HFFc6 (cell line): ENCODE measurements around the gene ZNF169. TPM values are rescaled to one million over a fixed set of nuclear protein-coding genes. Genes with fewer than 3 reads are reported as not detected.
"Not testable (repeated sequence)": the region's sequence is repeated elsewhere in the genome, so short reads cannot be mapped to it uniquely, and the experiment has no call there.

ENCODE experiments used
- DNase-seq: peaks from one replicate; pipeline ENCODE4 v3.0.0-alpha.2; 2018
- H3K27ac Mint-ChIP-seq: 2 replicates; pipeline ENCODE4 v1.8.0; 2020; ENCODE audit warnings: mild to moderate bottlenecking, mixed read lengths
- H3K27me3 Mint-ChIP-seq: 2 replicates; pipeline ENCODE4 v1.8.0; 2021; ENCODE audit warnings: mild to moderate bottlenecking, moderate library complexity, mixed read lengths; ENCODE audit not compliant: insufficient read depth
- H3K36me3 Mint-ChIP-seq: 2 replicates; pipeline ENCODE4 v1.8.0; 2021; ENCODE audit warnings: low read depth, mixed read lengths
- H3K4me1 Mint-ChIP-seq: 2 replicates; pipeline ENCODE4 v1.8.0; 2020; ENCODE audit warnings: low read depth, mixed read lengths
- H3K4me3 Mint-ChIP-seq: 2 replicates; pipeline ENCODE4 v1.8.0; 2020; ENCODE audit warnings: mild to moderate bottlenecking, moderate library complexity, mixed read lengths
- H3K9me3 Mint-ChIP-seq: 2 replicates; pipeline ENCODE4 v1.8.0; 2020; ENCODE audit warnings: mild to moderate bottlenecking, mixed read lengths
- total RNA-seq, 6 experiments: library from RNA; stranded (reverse); fragmentation: NEBNext Ultra II Directional; extraction: Animal tissue kit (Norgen Biotek cat#: 25700); gene quantifications; 2 replicates in 1 of 6; 3 replicates in 5 of 6; pipeline ENCODE4 v1.2.3, GENCODE V29; 2021
- TF ChIP-seq, protein P1 (sequence below): fragments of 200-600 bp; sonication (generic); IDR thresholded peaks from 2 replicates; pipeline ENCODE4 v1.5.0; 2021; ENCODE audit warnings: antibody characterized with exemption, mild to moderate bottlenecking

Gene ZNF169
- total RNA-seq, 6 experiments from 2014 or later, result 1.1 to 2.0 (median 1.8) TPM

- H3K27me3 Mint-ChIP-seq, result peaks cover 11% of the 10 kb centered on the region
- peaks cover 14% of the 10 kb centered on the region for H3K9me3 Mint-ChIP-seq
- H3K36me3 Mint-ChIP-seq, result peaks cover 7% of the 10 kb centered on the region; the same call in 1 of the 2 replicates
- no peak overlapping the region for H3K27ac Mint-ChIP-seq
- no peak for DNase-seq
- TF ChIP-seq, protein P1, sequence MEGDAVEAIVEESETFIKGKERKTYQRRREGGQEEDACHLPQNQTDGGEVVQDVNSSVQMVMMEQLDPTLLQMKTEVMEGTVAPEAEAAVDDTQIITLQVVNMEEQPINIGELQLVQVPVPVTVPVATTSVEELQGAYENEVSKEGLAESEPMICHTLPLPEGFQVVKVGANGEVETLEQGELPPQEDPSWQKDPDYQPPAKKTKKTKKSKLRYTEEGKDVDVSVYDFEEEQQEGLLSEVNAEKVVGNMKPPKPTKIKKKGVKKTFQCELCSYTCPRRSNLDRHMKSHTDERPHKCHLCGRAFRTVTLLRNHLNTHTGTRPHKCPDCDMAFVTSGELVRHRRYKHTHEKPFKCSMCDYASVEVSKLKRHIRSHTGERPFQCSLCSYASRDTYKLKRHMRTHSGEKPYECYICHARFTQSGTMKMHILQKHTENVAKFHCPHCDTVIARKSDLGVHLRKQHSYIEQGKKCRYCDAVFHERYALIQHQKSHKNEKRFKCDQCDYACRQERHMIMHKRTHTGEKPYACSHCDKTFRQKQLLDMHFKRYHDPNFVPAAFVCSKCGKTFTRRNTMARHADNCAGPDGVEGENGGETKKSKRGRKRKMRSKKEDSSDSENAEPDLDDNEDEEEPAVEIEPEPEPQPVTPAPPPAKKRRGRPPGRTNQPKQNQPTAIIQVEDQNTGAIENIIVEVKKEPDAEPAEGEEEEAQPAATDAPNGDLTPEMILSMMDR, result no peak
- no peak overlapping the region for H3K4me3 Mint-ChIP-seq
- no peaks in the 10 kb centered on the region for H3K4me1 Mint-ChIP-seq
These were observed 36.2 kb upstream of the ZNF169 start for GRCh38 chr9:94222870-94223269.

GRCh38 chr9:94225413-94225812 is 33.7 kb upstream of the ZNF169 start:
- H3K27ac Mint-ChIP-seq, H3K4me3 Mint-ChIP-seq, H3K4me1 Mint-ChIP-seq, DNase-seq, H3K27me3 Mint-ChIP-seq, H3K36me3 Mint-ChIP-seq: not testable (repeated sequence)
- H3K9me3 Mint-ChIP-seq, result peaks cover 19% of the 10 kb centered on the region

GRCh38 chr9:94228616-94229015 is 30.5 kb upstream of the ZNF169 start:
- Mint-ChIP-seq H3K4me1 (no peaks in the 10 kb centered on the region), H3K36me3 (peaks cover 7% of the 10 kb centered on the region; the same call in 1 of the 2 replicates), H3K27me3 (peaks cover 5% of the 10 kb centered on the region; the same call in 1 of the 2 replicates), H3K4me3 (no peak overlapping the region), H3K27ac (no peak overlapping the region), H3K9me3 (peaks cover 19% of the 10 kb centered on the region)
- no peak for DNase-seq
- TF ChIP-seq, protein P1, result no peak

GRCh38 chr9:94232428-94232827 is 26.7 kb upstream of the ZNF169 start:
- Mint-ChIP-seq H3K4me3 (no peak overlapping the region), H3K4me1 (no peaks in the 10 kb centered on the region), H3K27ac (no peak overlapping the region), H3K9me3 (peaks cover 6% of the 10 kb centered on the region; the same call in 1 of the 2 replicates), H3K27me3 (peaks cover 9% of the 10 kb centered on the region; the same call in 1 of the 2 replicates), H3K36me3 (no peaks in the 10 kb centered on the region)
- DNase-seq, result no peak
- TF ChIP-seq, protein P1, result no peak

GRCh38 chr9:94241098-94241497 is 18.0 kb upstream of the ZNF169 start:
- peaks cover 16% of the 10 kb centered on the region for H3K27me3 Mint-ChIP-seq
- not testable (repeated sequence) for H3K36me3 Mint-ChIP-seq, H3K4me3 Mint-ChIP-seq, H3K27ac Mint-ChIP-seq, H3K9me3 Mint-ChIP-seq, H3K4me1 Mint-ChIP-seq, DNase-seq

- DNase-seq, result no peak
- no peaks in the 10 kb centered on the region for H3K9me3 Mint-ChIP-seq
- H3K4me3 Mint-ChIP-seq, result no peak overlapping the region
- H3K36me3 Mint-ChIP-seq, result no peaks in the 10 kb centered on the region
- H3K4me1 Mint-ChIP-seq, result peaks cover 7% of the 10 kb centered on the region
- no peak overlapping the region for H3K27ac Mint-ChIP-seq
- H3K27me3 Mint-ChIP-seq, result peaks cover 12% of the 10 kb centered on the region
- TF ChIP-seq, protein P1, result no peak
These were observed 13.4 kb upstream of the ZNF169 start for GRCh38 chr9:94245651-94246050.

- H3K27me3 Mint-ChIP-seq, result peaks cover 7% of the 10 kb centered on the region
- TF ChIP-seq, protein P1, result no peak
These were observed 8.6 kb upstream of the ZNF169 start for GRCh38 chr9:94250456-94250855.

More at GRCh38 chr9:94250456-94250855, 8.6 kb upstream of the ZNF169 start:
- Mint-ChIP-seq H3K4me1 (peaks cover 9% of the 10 kb centered on the region), H3K36me3 (no peaks in the 10 kb centered on the region), H3K9me3 (no peaks in the 10 kb centered on the region), H3K4me3 (no peak overlapping the region), H3K27ac (no peak overlapping the region)
- peak; percentile 22 for DNase-seq
